ENCODE measurements around the gene ZNF362.

- TF ChIP-seq, protein P1, sequence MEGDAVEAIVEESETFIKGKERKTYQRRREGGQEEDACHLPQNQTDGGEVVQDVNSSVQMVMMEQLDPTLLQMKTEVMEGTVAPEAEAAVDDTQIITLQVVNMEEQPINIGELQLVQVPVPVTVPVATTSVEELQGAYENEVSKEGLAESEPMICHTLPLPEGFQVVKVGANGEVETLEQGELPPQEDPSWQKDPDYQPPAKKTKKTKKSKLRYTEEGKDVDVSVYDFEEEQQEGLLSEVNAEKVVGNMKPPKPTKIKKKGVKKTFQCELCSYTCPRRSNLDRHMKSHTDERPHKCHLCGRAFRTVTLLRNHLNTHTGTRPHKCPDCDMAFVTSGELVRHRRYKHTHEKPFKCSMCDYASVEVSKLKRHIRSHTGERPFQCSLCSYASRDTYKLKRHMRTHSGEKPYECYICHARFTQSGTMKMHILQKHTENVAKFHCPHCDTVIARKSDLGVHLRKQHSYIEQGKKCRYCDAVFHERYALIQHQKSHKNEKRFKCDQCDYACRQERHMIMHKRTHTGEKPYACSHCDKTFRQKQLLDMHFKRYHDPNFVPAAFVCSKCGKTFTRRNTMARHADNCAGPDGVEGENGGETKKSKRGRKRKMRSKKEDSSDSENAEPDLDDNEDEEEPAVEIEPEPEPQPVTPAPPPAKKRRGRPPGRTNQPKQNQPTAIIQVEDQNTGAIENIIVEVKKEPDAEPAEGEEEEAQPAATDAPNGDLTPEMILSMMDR (IDR thresholded peaks at IDR 0.05), result no peak
- TF ChIP-seq POLR2A (IDR thresholded peaks at IDR 0.05), result no peak
Measured at GRCh38 chr1:33329600-33330305, 73.5 kb downstream of the ZNF362 start.

Measured in thyroid gland (tissue), 4 donors.